PC-9 (cell line): Measurements from ENCODE around the gene PLCH2.

Experiments used
- EZH2 ChIP-seq: fragments of 200-600 bp; sonication (generic); IDR thresholded peaks from 2 replicates; pipeline ENCODE4 v1.8.0; 2017; ENCODE audit warnings: antibody characterized with exemption, low read depth
- TF ChIP-seq, protein P1 (sequence below): fragments of 200-600 bp; sonication (generic); conservative IDR thresholded peaks from 2 replicates; pipeline ENCODE4 v1.6.1; 2017; ENCODE audit warnings: mixed run types, antibody characterized with exemption, mild to moderate bottlenecking, moderate library complexity

DNA sequence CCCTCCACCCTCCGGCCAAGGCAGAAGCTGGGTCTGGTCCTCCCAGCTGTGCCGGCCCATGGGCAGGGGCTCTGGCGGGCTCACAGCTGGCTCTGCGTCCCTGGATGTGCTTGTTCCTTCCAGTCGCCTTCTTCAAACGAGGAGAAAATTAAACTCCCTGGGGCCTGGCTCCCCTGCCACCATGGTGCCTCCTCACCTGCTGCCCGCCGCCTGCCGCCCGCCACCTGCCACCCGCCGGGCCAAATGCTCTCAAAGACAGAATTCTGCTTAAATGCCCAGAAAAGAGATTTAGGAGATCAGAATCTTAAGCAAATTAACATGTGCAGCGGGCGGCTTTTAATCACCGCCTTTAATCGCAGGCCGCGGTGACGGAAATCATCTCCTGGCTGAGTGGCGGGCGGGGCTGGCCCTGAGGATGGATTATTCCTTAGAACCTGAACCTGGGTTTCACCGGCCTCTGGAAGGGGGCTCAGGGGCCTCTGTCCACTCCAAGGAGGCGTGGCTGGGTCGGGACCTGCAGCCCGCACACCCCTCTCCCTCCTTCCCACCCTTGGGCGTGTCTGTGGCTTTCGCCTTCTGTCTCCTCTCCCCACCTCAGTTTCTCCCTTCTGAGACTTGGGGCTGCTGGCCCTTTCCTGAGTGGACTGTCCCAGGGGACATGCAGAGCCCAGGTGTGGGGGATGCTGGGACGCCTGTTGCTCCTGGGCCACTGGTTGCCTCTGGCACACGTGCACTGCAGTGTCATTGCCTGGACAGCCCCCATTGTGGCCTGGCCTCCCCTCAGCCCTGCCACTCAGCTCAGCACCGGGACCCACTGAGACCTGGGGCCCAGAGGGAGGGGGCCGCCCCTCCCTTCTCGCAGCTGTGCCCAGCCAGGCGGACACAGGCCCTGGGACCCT lies 10.5 kb upstream of the PLCH2 start:
- TF ChIP-seq, protein P1, sequence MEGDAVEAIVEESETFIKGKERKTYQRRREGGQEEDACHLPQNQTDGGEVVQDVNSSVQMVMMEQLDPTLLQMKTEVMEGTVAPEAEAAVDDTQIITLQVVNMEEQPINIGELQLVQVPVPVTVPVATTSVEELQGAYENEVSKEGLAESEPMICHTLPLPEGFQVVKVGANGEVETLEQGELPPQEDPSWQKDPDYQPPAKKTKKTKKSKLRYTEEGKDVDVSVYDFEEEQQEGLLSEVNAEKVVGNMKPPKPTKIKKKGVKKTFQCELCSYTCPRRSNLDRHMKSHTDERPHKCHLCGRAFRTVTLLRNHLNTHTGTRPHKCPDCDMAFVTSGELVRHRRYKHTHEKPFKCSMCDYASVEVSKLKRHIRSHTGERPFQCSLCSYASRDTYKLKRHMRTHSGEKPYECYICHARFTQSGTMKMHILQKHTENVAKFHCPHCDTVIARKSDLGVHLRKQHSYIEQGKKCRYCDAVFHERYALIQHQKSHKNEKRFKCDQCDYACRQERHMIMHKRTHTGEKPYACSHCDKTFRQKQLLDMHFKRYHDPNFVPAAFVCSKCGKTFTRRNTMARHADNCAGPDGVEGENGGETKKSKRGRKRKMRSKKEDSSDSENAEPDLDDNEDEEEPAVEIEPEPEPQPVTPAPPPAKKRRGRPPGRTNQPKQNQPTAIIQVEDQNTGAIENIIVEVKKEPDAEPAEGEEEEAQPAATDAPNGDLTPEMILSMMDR = no peak
- TF ChIP-seq EZH2 = no peak
